Lower leg skin (tissue), 4 donors: ENCODE measurements around the gene SPEG. TPM values are rescaled to one million over a fixed set of nuclear protein-coding genes. Genes with fewer than 3 reads are reported as not detected.
A peak's percentile ranks its signal among the peaks of the same experiment; 100 is the strongest.

ENCODE experiments used
- DNase-seq, 2 donors: peaks; one replicate each; pipeline ENCODE4 v3.0.0-alpha.2; 2019; ENCODE audit warnings: low spot score in 2 of 2
- H3K4me3 ChIP-seq: fragments of 200-600 bp; sonication (generic); 2 replicates; pipeline ENCODE4 v1.5.1; 2017; ENCODE audit warnings: mild to moderate bottlenecking, low read depth; ENCODE audit not compliant: poor library complexity, severe bottlenecking
- CTCF ChIP-seq, 3 donors: fragments of 450-650 bp; IDR thresholded peaks; one replicate each; pipeline ENCODE4 v1.5.1; 2016; ENCODE audit warnings: antibody characterized with exemption in 3 of 3, mild to moderate bottlenecking in 3 of 3, moderate library complexity in 2 of 3
- POLR2A ChIP-seq, 2 donors: fragments of 450-650 bp; IDR thresholded peaks; one replicate each; pipeline ENCODE4 v1.6.1; 2016 to 2017; ENCODE audit warnings: antibody characterized with exemption in 2 of 2, mild to moderate bottlenecking in 1 of 2, moderate library complexity in 1 of 2
- WGBS, 2 donors: methylation state at CpG; one replicate each; pipeline ENCODE4 v1.1.5; 2018; 5-methylcytosine and 5-hydroxymethylcytosine counted together
- intact Hi-C: fragments of 100-400 bp; cut with DNase I; formaldehyde crosslinking; loops from one replicate; pipeline ENCODE4 v1.15.0; 2023; ENCODE audit warnings: low total_unique reads
- total RNA-seq, 4 donors: library from RNA; depleted of rRNA; stranded (reverse); fragments of >200 nt; gene quantifications; one replicate each; pipeline ENCODE4 v1.1.0, GENCODE V29; 2016

Gene SPEG
- total RNA-seq, 4 donors from 2014 or later: 3.3 to 11.4 (median 5.3) TPM

GRCh38 chr2:219540784-219541504, 106.3 kb downstream of the SPEG start:
- WGBS, 2 donors: 91 to 94% methylated on average over 11 to 12 of the region's 12 CpGs
- DNase-seq: no peak
- intact Hi-C loops: loop anchor here (5.0 kb wide), 1 partner anchor 146 kb away; no protein-coding TSS in a partner anchor
- TF ChIP-seq POLR2A (IDR thresholded peaks at IDR 0.05) (no peak), CTCF (IDR thresholded peaks at IDR 0.05) (no peak)
- no peak overlapping the region for H3K4me3 ChIP-seq

- TF ChIP-seq POLR2A (IDR thresholded peaks at IDR 0.05) (no peak), CTCF (IDR thresholded peaks at IDR 0.05) (peak in 1 of 3 donors; percentile 80)
- intact Hi-C loops: loop anchor here (5.0 kb wide), 1 partner anchor 146 kb away; no protein-coding TSS in a partner anchor
- H3K4me3 ChIP-seq: no peak overlapping the region
- DNase-seq: peak; percentile 54 to 93
- 6 to 27% methylated on average over 29 to 39 of the region's 48 CpGs for WGBS, 2 donors
Measured at GRCh38 chr2:219541611-219542180, 107.1 kb downstream of the SPEG start.

GRCh38 chr2:219542931-219543595, 108.4 kb downstream of the SPEG start:
- peak overlapping the region; percentile 41 for H3K4me3 ChIP-seq
- TF ChIP-seq POLR2A (IDR thresholded peaks at IDR 0.05): no peak
- no peak for TF ChIP-seq CTCF (IDR thresholded peaks at IDR 0.05)
- intact Hi-C loops: loop anchor here (5.0 kb wide), 1 partner anchor 144 kb away; no protein-coding TSS in a partner anchor
- 0% methylated on average over 28 to 31 of the region's 66 CpGs for WGBS, 2 donors
- no peak for DNase-seq

- TF ChIP-seq CTCF (IDR thresholded peaks at IDR 0.05): no peak
- no peak for TF ChIP-seq POLR2A (IDR thresholded peaks at IDR 0.05)
- peak within 1 kb of the TSS; percentile 41 for H3K4me3 ChIP-seq
- intact Hi-C loops: loop anchor here (5.0 kb wide), 1 partner anchor 144 kb away; no protein-coding TSS in a partner anchor
- peak; percentile 98 to 100 for DNase-seq
- 1% methylated on average over 18 to 60 of the region's 75 CpGs for WGBS, 2 donors
Measured at GRCh38 chr2:219543596-219544358, 109.1 kb downstream of the SPEG start, which contains the start of the genes CHPF and TMEM198. TSS of gene CHPF (minus strand) at chr2:219543809. CDS start at chr2:219543538, 271 bp downstream. TSS of gene TMEM198 (plus strand) at chr2:219544028. CDS start at chr2:219544728, 700 bp downstream.

- DNase-seq: no peak
- no peak for TF ChIP-seq POLR2A (IDR thresholded peaks at IDR 0.05)
- no peak for TF ChIP-seq CTCF (IDR thresholded peaks at IDR 0.05)
- intact Hi-C loops: loop anchor here (5.0 kb wide), 1 partner anchor 143 kb away; no protein-coding TSS in a partner anchor
- 44 to 52% methylated on average over 9 of the region's 9 CpGs for WGBS, 2 donors
- H3K4me3 ChIP-seq: no peak overlapping the region
Measured at GRCh38 chr2:219544567-219544966, 109.9 kb downstream of the SPEG start.
